ENCODE results near the gene ROBO1. TPM values are rescaled to one million over a fixed set of nuclear protein-coding genes. Genes with fewer than 3 reads are reported as not detected.

Gene ROBO1
- total and polyA plus RNA-seq, 2 experiments from 2014 or later: 29.3 to 171 TPM

DNA sequence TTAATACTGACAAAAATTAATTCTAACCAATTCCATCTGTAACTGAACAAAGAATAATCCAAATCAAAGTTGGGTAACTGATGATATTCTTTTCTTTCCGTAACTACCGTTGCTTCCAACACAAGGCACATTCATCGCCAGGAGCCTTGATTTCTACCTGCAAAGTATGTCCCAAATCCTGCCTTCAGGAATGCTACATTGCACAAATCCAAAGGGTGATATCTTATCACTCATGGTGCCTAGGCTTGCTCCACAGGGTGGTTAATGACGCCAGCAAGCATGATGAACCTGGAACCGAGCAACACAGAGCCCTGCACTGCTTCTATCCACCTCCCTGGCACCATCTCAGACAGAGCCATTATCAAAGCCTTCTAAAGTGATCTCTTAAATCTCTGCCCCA, 772.7 kb downstream of the ROBO1 start:
- H3K4me1 ChIP-seq (ENCODE audit: low read depth): no peaks in the 10 kb centered on the region
- TF ChIP-seq, protein P1, sequence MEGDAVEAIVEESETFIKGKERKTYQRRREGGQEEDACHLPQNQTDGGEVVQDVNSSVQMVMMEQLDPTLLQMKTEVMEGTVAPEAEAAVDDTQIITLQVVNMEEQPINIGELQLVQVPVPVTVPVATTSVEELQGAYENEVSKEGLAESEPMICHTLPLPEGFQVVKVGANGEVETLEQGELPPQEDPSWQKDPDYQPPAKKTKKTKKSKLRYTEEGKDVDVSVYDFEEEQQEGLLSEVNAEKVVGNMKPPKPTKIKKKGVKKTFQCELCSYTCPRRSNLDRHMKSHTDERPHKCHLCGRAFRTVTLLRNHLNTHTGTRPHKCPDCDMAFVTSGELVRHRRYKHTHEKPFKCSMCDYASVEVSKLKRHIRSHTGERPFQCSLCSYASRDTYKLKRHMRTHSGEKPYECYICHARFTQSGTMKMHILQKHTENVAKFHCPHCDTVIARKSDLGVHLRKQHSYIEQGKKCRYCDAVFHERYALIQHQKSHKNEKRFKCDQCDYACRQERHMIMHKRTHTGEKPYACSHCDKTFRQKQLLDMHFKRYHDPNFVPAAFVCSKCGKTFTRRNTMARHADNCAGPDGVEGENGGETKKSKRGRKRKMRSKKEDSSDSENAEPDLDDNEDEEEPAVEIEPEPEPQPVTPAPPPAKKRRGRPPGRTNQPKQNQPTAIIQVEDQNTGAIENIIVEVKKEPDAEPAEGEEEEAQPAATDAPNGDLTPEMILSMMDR (IDR thresholded peaks at IDR 0.05; ENCODE audit: low read depth, low read length): no peak
- H3K27me3 ChIP-seq: no peaks in the 10 kb centered on the region
- H3K9me3 ChIP-seq (ENCODE audit: low read depth): no peaks in the 10 kb centered on the region
- no peak for DNase-seq (ENCODE audit: low read depth in 1 of 2, low spot score in 1 of 2)
- H3K36me3 ChIP-seq: no peaks in the 10 kb centered on the region
- H3K27ac ChIP-seq: no peak overlapping the region
- H3K4me3 ChIP-seq: no peak overlapping the region

- no peak overlapping the region for H3K4me3 ChIP-seq
- no peak overlapping the region for H3K27ac ChIP-seq
- H3K4me1 ChIP-seq (ENCODE audit: low read depth): no peaks in the 10 kb centered on the region
- TF ChIP-seq, protein P1 (IDR thresholded peaks at IDR 0.05; ENCODE audit: low read depth, low read length): no peak
- no peaks in the 10 kb centered on the region for H3K9me3 ChIP-seq (ENCODE audit: low read depth)
- H3K27me3 ChIP-seq: no peaks in the 10 kb centered on the region
- no peak for DNase-seq (ENCODE audit: low read depth in 1 of 2, low spot score in 1 of 2)
- no peaks in the 10 kb centered on the region for H3K36me3 ChIP-seq
Measured at GRCh38 chr3:78994174-78995027, 773.4 kb downstream of the ROBO1 start.

DNA sequence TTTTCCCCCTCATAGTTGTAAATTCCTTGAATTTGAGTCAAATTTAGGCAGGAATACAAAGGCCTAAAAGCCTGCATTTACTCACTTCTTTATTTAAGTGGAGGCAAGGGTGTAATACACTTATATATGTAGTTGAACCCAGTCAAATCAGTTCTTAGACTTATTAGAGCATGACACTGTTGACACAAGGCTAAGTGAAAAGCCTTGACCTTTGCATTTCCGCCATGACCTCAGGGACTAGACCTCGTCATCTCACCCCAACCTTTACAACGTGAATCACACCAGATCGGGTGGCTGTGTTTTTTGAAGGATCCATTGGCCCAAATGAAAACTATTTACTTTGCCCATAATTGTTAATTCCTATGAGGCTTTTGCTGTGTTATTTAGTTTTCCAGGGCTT, 774.4 kb downstream of the ROBO1 start:
- no peak overlapping the region for H3K27ac ChIP-seq
- H3K9me3 ChIP-seq (ENCODE audit: low read depth): no peaks in the 10 kb centered on the region
- H3K4me3 ChIP-seq: no peak overlapping the region
- TF ChIP-seq, protein P1 (IDR thresholded peaks at IDR 0.05; ENCODE audit: low read depth, low read length): no peak
- DNase-seq (ENCODE audit: low read depth in 1 of 2, low spot score in 1 of 2): no peak
- no peaks in the 10 kb centered on the region for H3K4me1 ChIP-seq (ENCODE audit: low read depth)
- no peaks in the 10 kb centered on the region for H3K27me3 ChIP-seq
- no peaks in the 10 kb centered on the region for H3K36me3 ChIP-seq

- Histone ChIP-seq H3K4me1 (ENCODE audit: low read depth) (no peaks in the 10 kb centered on the region), H3K27ac (no peak overlapping the region), H3K4me3 (no peak overlapping the region), H3K9me3 (ENCODE audit: low read depth) (no peaks in the 10 kb centered on the region), H3K27me3 (no peaks in the 10 kb centered on the region), H3K36me3 (no peaks in the 10 kb centered on the region)
- no peak for DNase-seq (ENCODE audit: low read depth in 1 of 2, low spot score in 1 of 2)
- TF ChIP-seq, protein P1 (IDR thresholded peaks at IDR 0.05; ENCODE audit: low read depth, low read length): no peak
Measured at GRCh38 chr3:78992830-78993229, 775.0 kb downstream of the ROBO1 start.

- no peaks in the 10 kb centered on the region for H3K27me3 ChIP-seq
- H3K9me3 ChIP-seq (ENCODE audit: low read depth): no peaks in the 10 kb centered on the region
- H3K4me1 ChIP-seq (ENCODE audit: low read depth): no peaks in the 10 kb centered on the region
- TF ChIP-seq, protein P1 (IDR thresholded peaks at IDR 0.05; ENCODE audit: low read depth, low read length): no peak
- no peak overlapping the region for H3K27ac ChIP-seq
- no peaks in the 10 kb centered on the region for H3K36me3 ChIP-seq
- DNase-seq (ENCODE audit: low read depth in 1 of 2, low spot score in 1 of 2): no peak
- H3K4me3 ChIP-seq: no peak overlapping the region
Measured at GRCh38 chr3:78992400-78992799, 775.4 kb downstream of the ROBO1 start.

Data from cardiac muscle cell (in vitro differentiated cells and primary cell).